IPS-20b (cell line): ENCODE data around the gene OLA1.

ENCODE experiments used
- H3K27ac ChIP-seq: one replicate; pipeline ENCODE4 v1.5.1; 2013; ENCODE audit warnings: low read length
- H3K27me3 ChIP-seq: 2 replicates; pipeline ENCODE4 v1.6.1; 2013; ENCODE audit warnings: mild to moderate bottlenecking, low read length, inconsistent platforms; ENCODE audit not compliant: insufficient read depth
- H3K36me3 ChIP-seq: 2 replicates; pipeline ENCODE4 v1.6.1; 2013; ENCODE audit warnings: low read depth, mild to moderate bottlenecking, inconsistent platforms, low read length, moderate library complexity; ENCODE audit not compliant: insufficient read depth
- H3K4me1 ChIP-seq: 2 replicates; pipeline ENCODE4 v1.6.1; 2013; ENCODE audit warnings: mild to moderate bottlenecking, control low read depth, inconsistent platforms, low read length, moderate library complexity; ENCODE audit not compliant: insufficient read depth
- H3K4me3 ChIP-seq: 2 replicates; pipeline ENCODE4 v1.5.1; 2013; ENCODE audit warnings: mild to moderate bottlenecking, low read length, inconsistent platforms
- H3K9ac ChIP-seq: 2 replicates; pipeline ENCODE4 v1.6.1; 2013; ENCODE audit warnings: low read depth, mild to moderate bottlenecking, inconsistent platforms, low read length, moderate library complexity
- H3K9me3 ChIP-seq: 2 replicates; pipeline ENCODE4 v1.6.1; 2013; ENCODE audit warnings: mild to moderate bottlenecking, low read depth, low read length, inconsistent platforms; ENCODE audit not compliant: insufficient read depth

The OLA1 gene

DNA sequence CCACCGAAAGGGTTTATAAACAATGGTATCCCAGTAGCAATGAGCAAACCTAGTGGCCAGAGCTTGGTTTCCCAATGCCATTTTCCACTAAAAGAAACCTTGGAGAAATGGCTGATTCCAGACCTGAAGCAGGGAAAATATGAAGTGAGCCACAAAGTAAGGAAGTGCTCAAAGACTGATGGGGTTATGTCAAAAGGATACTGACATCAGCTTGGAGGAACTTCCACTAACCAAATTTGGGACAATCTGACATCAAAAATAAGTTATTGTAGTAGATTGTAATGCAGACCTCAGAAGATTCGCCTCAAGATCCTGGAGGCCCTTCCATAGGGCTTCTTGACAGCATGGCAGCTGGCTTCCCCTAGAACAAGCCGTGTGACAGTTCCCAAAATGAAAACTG is 203.8 kb downstream of the OLA1 start:
- H3K27ac ChIP-seq = no peak overlapping the region
- H3K4me1 ChIP-seq = peaks cover 1% of the 10 kb centered on the region; the same call in 1 of the 2 replicates
- no peaks in the 10 kb centered on the region for H3K9me3 ChIP-seq
- no peak overlapping the region for H3K4me3 ChIP-seq
- no peak overlapping the region for H3K9ac ChIP-seq
- H3K27me3 ChIP-seq = no peaks in the 10 kb centered on the region
- no peaks in the 10 kb centered on the region for H3K36me3 ChIP-seq

- Histone ChIP-seq H3K4me1 (peaks cover 11% of the 10 kb centered on the region; the same call in 1 of the 2 replicates), H3K9me3 (no peaks in the 10 kb centered on the region), H3K27ac (no peak overlapping the region), H3K9ac (no peak overlapping the region), H3K36me3 (no peaks in the 10 kb centered on the region), H3K27me3 (no peaks in the 10 kb centered on the region), H3K4me3 (no peak overlapping the region)
These were observed 208.0 kb downstream of the OLA1 start for GRCh38 chr2:174040417-174040701.

DNA sequence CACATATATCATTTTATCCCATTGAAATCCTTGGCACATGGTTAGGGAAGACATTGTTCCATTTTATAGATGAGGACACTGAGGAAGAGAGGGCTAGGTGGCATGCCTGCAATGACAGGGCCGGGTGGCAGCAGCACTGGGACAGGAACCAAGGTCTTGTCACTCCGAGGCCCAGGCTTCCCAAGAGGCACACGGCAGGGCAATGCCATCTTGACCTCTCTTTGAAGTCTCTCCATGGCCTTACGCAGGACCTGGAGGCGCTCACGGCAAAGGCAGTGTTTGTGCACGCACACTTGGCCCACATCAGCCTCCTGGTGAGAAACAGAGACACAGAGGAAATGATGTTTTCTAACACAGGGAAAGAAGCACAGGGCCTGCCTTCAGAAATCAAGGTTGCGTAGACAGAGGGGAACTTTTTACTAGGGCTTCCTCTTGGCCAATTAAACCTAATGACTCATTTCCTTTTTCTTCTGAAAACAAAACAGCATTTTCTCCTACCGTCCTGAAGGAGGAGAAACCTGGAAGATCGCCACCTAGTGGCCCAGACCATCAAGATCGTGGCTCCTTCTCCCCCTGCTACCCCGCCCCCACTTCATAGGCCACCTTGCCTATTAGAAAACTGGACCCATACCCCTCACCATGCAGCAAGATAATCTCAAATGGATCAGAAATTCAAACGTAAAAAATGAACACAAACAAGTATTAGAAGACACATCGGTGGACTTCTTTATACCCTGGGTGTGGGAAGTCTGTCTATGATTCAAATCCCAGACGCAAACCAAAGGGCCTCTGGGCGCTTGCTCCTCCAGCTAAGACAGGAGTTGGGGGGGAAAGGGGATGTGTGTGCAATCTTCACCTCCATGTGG is 208.5 kb downstream of the OLA1 start:
- H3K36me3 ChIP-seq = no peaks in the 10 kb centered on the region
- peak overlapping the region; percentile 36; the same call in 1 of the 2 replicates for H3K9ac ChIP-seq
- H3K27ac ChIP-seq = no peak overlapping the region
- H3K4me3 ChIP-seq = no peak overlapping the region
- H3K9me3 ChIP-seq = no peaks in the 10 kb centered on the region
- H3K4me1 ChIP-seq = peaks cover 11% of the 10 kb centered on the region; the same call in 1 of the 2 replicates
- H3K27me3 ChIP-seq = peaks cover under 1% of the 10 kb centered on the region; the same call in 1 of the 2 replicates

GRCh38 chr2:174038462-174038861 is 209.9 kb downstream of the OLA1 start:
- Histone ChIP-seq H3K9me3 (no peaks in the 10 kb centered on the region), H3K9ac (no peak overlapping the region), H3K4me1 (peaks cover 11% of the 10 kb centered on the region; the same call in 1 of the 2 replicates), H3K4me3 (no peak overlapping the region), H3K36me3 (no peaks in the 10 kb centered on the region), H3K27ac (no peak overlapping the region), H3K27me3 (peaks cover 5% of the 10 kb centered on the region; the same call in 1 of the 2 replicates)

DNA sequence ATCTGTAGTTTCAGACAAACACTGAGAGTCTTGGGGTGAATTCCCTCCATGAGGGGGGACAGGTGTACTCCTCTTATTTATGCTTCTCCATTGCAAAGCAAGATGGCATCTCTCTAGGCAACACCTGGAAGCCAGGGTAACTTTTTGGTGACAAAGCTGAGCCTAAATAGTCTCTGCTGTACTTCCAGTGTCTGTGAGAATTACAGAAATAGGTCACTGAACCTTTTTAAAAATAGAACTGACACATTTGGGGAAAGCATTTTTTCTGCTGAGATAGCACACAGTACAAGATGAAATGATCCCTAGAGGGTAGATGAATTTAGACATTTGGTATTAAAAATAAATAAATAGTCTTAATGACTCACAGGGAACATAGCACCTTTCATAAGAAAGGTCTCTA is 211.5 kb downstream of the OLA1 start:
- Histone ChIP-seq H3K4me1 (peaks cover 11% of the 10 kb centered on the region; the same call in 1 of the 2 replicates), H3K27ac (no peak overlapping the region), H3K27me3 (peaks cover 5% of the 10 kb centered on the region; the same call in 1 of the 2 replicates), H3K9ac (no peak overlapping the region), H3K36me3 (no peaks in the 10 kb centered on the region), H3K9me3 (no peaks in the 10 kb centered on the region), H3K4me3 (no peak overlapping the region)

- H3K4me3 ChIP-seq = no peak overlapping the region
- peaks cover 11% of the 10 kb centered on the region; the same call in 1 of the 2 replicates for H3K4me1 ChIP-seq
- no peak overlapping the region for H3K27ac ChIP-seq
- peaks cover 5% of the 10 kb centered on the region; the same call in 1 of the 2 replicates for H3K27me3 ChIP-seq
- H3K9me3 ChIP-seq = no peaks in the 10 kb centered on the region
- no peaks in the 10 kb centered on the region for H3K36me3 ChIP-seq
- H3K9ac ChIP-seq = no peak overlapping the region
These were observed 212.2 kb downstream of the OLA1 start for GRCh38 chr2:174035981-174036742.

GRCh38 chr2:174035117-174035635 is 213.2 kb downstream of the OLA1 start:
- Histone ChIP-seq H3K27ac (no peak overlapping the region), H3K4me1 (peaks cover 11% of the 10 kb centered on the region; the same call in 1 of the 2 replicates), H3K27me3 (peaks cover 9% of the 10 kb centered on the region; the same call in 1 of the 2 replicates), H3K9ac (no peak overlapping the region), H3K9me3 (no peaks in the 10 kb centered on the region), H3K36me3 (no peaks in the 10 kb centered on the region), H3K4me3 (no peak overlapping the region)

DNA sequence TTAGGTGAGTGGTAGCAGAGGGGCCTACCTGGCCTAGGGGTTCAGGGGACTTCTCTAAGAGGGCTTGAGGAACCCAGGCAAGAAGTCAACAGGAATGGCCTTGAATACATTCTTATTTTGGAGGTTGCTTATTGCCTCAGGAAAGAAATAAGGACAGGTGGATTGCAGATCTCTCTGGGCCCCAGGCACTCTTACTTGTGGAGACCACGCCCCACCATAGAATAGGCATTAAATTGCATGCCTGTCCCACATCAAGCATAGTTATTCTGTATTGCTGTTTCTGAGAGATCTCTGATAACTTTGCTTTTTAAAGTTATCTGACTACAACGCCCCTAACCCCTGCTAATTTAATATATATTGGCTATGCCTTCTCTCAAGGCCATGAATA is 215.2 kb downstream of the OLA1 start:
- peaks cover 3% of the 10 kb centered on the region; the same call in 1 of the 2 replicates for H3K4me1 ChIP-seq

DNA sequence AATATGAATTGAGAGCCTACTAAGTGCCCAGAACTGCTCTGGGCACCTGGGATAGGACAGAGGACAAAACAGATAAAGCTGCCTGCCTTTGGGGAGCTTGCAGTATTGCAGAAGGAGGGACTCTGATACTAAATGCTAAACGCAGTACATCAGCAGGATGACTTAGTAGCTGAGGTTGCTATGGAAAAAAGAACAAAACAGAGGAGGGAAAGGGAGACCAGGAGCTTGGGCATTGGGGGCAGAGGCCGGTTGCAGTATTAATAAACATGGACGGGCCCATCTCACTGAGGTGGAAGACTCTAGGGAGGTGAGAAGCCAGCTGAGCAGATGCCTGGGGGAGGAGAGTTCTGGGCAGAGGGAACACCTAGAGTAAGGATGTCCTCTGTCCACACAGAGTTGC is 217.1 kb downstream of the OLA1 start:
- no peak overlapping the region for H3K9ac ChIP-seq
- no peak overlapping the region for H3K27ac ChIP-seq
- H3K9me3 ChIP-seq = no peaks in the 10 kb centered on the region; the same call in 1 of the 2 replicates
- no peak overlapping the region for H3K4me3 ChIP-seq
- H3K4me1 ChIP-seq = no peaks in the 10 kb centered on the region
- peaks cover 9% of the 10 kb centered on the region; the same call in 1 of the 2 replicates for H3K27me3 ChIP-seq
- no peaks in the 10 kb centered on the region for H3K36me3 ChIP-seq

More for the DNA sequence above, 215.2 kb downstream of the OLA1 start:
- Histone ChIP-seq H3K27me3 (peaks cover 9% of the 10 kb centered on the region; the same call in 1 of the 2 replicates), H3K9me3 (no peaks in the 10 kb centered on the region), H3K9ac (no peak overlapping the region), H3K27ac (no peak overlapping the region), H3K4me3 (no peak overlapping the region), H3K36me3 (no peaks in the 10 kb centered on the region)

GRCh38 chr2:174028935-174029334 is 219.4 kb downstream of the OLA1 start:
- peaks cover 15% of the 10 kb centered on the region for H3K4me1 ChIP-seq
- H3K9ac ChIP-seq = no peak overlapping the region
- H3K4me3 ChIP-seq = no peak overlapping the region
- peaks cover 5% of the 10 kb centered on the region; the same call in 1 of the 2 replicates for H3K27me3 ChIP-seq
- H3K27ac ChIP-seq = no peak overlapping the region
- H3K36me3 ChIP-seq = no peaks in the 10 kb centered on the region
- H3K9me3 ChIP-seq = no peaks in the 10 kb centered on the region; the same call in 1 of the 2 replicates

DNA sequence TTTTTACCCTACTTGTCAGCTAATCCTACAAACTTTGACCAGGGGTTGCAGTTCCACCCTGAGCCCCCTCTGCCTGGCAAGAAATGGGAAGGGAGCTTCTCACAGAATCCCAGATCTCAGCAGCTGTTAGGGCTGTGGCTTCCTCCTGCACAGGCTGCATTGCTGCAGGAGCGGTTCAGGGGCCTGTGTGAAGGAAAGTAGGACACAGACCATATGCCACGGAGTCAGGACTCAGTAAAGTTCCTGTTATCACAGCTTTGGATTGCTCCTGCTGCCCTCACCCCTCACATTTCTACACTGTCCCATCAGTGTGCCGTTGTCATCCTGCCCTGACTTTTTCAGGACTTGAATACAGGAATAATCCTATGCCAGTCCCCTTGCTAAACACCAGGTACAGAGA is 220.4 kb downstream of the OLA1 start:
- Histone ChIP-seq H3K9me3 (no peaks in the 10 kb centered on the region; the same call in 1 of the 2 replicates), H3K27ac (no peak overlapping the region), H3K36me3 (no peaks in the 10 kb centered on the region), H3K9ac (no peak overlapping the region), H3K4me3 (no peak overlapping the region), H3K4me1 (peaks cover 23% of the 10 kb centered on the region), H3K27me3 (peaks cover 5% of the 10 kb centered on the region; the same call in 1 of the 2 replicates)
